ENCODE measurements around the gene NINJ1.
A peak's percentile ranks its signal among the peaks of the same experiment; 100 is the strongest.

The NINJ1 gene

DNA sequence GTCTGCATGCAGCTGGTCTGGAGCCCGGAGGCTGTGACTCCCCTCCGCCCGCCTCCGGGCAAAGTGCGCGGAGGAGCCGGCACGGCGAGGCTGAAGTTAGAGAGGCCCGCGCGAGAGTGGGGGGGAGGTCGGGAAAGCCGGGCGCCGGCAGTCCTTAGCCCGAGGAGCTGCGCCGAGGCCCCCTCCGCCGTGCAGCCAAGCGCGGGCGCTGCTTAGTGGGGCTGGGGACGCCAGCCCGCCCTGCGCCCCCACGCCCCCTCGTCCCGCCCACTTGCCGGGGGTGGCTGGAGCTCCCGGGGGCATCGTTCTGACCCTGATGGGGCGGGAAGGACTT lies 403 bp downstream of the NINJ1 start:
- H4K8ac ChIP-seq (ENCODE audit: low read length) = peak overlapping the region; percentile 45
- H2BK120ac ChIP-seq (ENCODE audit: low read depth, low read length) = peak overlapping the region; percentile 50
- peak overlapping the region in 1 of 2 experiments; percentile 84 for H3K14ac ChIP-seq (ENCODE audit: low read length in 2 of 2)
- peak overlapping the region; percentile 68 to 84 for H3K4me3 ChIP-seq (ENCODE audit: insufficient read depth in 1 of 2, low read depth in 1 of 2, low read length in 2 of 2)
- peak overlapping the region; percentile 80 for H3K27ac ChIP-seq (ENCODE audit: low read length, poor library complexity, severe bottlenecking)
- H3K79me1 ChIP-seq (replicated peaks; ENCODE audit: low read length, poor library complexity, severe bottlenecking) = peaks cover 16% of the 10 kb centered on the region
- peak overlapping the region; percentile 48 to 53 for H2BK12ac ChIP-seq (ENCODE audit: low read length in 2 of 2)
- no peaks in the 10 kb centered on the region for H3K36me3 ChIP-seq (ENCODE audit: control insufficient read depth in 1 of 2, insufficient read depth in 2 of 2, low read depth in 1 of 2, low read length in 2 of 2)
- peaks cover 53% of the 10 kb centered on the region for H3K4me1 ChIP-seq (ENCODE audit: control insufficient read depth, insufficient read depth, low read depth, low read length)
- H2BK15ac ChIP-seq (ENCODE audit: low read depth, poor library complexity, severe bottlenecking) = peak overlapping the region; percentile 64
- peak overlapping the region; percentile 51 to 83 for H3K4ac ChIP-seq (ENCODE audit: low read depth in 1 of 2, low read length in 2 of 2)
- no peak overlapping the region for H3K23ac ChIP-seq (ENCODE audit: low read length in 2 of 2)
- no peaks in the 10 kb centered on the region for H3K27me3 ChIP-seq (ENCODE audit: control insufficient read depth in 1 of 2, insufficient read depth in 1 of 2, low read length in 2 of 2)
- 2% methylated on average over 34 of the region's 34 CpGs for WGBS
- H3K9ac ChIP-seq (ENCODE audit: low read length) = peak overlapping the region; percentile 93
- H3K9me3 ChIP-seq (ENCODE audit: control insufficient read depth, low read length) = peaks cover 4% of the 10 kb centered on the region
- peak overlapping the region; percentile 85 for H4K91ac ChIP-seq (ENCODE audit: low read length)
- H3K4me2 ChIP-seq (ENCODE audit: low read length, poor library complexity, severe bottlenecking) = peak overlapping the region; percentile 85
- peak overlapping the region; percentile 45 for H2BK5ac ChIP-seq (ENCODE audit: low read depth, low read length, poor library complexity, severe bottlenecking)
- no peak overlapping the region for H2AFZ ChIP-seq (ENCODE audit: low read depth, low read length)
- no peak overlapping the region for H2AK5ac ChIP-seq (ENCODE audit: low read length, severe bottlenecking)
- H3K18ac ChIP-seq (ENCODE audit: low read depth in 1 of 2, low read length in 2 of 2) = peak overlapping the region; percentile 78 to 93
- no peak for DNase-seq

- H3K4me3 ChIP-seq (ENCODE audit: insufficient read depth in 1 of 2, low read depth in 1 of 2, low read length in 2 of 2) = peak overlapping the region; percentile 68 to 84
- peak overlapping the region; percentile 53 to 94 for H2BK12ac ChIP-seq (ENCODE audit: low read length in 2 of 2)
- peak overlapping the region; percentile 72 for H4K91ac ChIP-seq (ENCODE audit: low read length)
- peak overlapping the region; percentile 85 for H3K4me2 ChIP-seq (ENCODE audit: low read length, poor library complexity, severe bottlenecking)
- H3K4me1 ChIP-seq (ENCODE audit: control insufficient read depth, insufficient read depth, low read depth, low read length) = peaks cover 58% of the 10 kb centered on the region
- no peak overlapping the region for H3K23ac ChIP-seq (ENCODE audit: low read length in 2 of 2)
- peak overlapping the region; percentile 80 for H3K27ac ChIP-seq (ENCODE audit: low read length, poor library complexity, severe bottlenecking)
- peak overlapping the region; percentile 15 to 84 for H3K18ac ChIP-seq (ENCODE audit: low read depth in 1 of 2, low read length in 2 of 2)
- peak overlapping the region; percentile 56 for H2BK120ac ChIP-seq (ENCODE audit: low read depth, low read length)
- H3K27me3 ChIP-seq (ENCODE audit: control insufficient read depth in 1 of 2, insufficient read depth in 1 of 2, low read length in 2 of 2) = no peaks in the 10 kb centered on the region
- H3K36me3 ChIP-seq (ENCODE audit: control insufficient read depth in 1 of 2, insufficient read depth in 2 of 2, low read depth in 1 of 2, low read length in 2 of 2) = peaks cover 0 to 4% of the 10 kb centered on the region in 2 experiments
- no peaks in the 10 kb centered on the region for H3K9me3 ChIP-seq (ENCODE audit: control insufficient read depth, low read length)
- H2BK15ac ChIP-seq (ENCODE audit: low read depth, poor library complexity, severe bottlenecking) = no peak overlapping the region
- H2AK5ac ChIP-seq (ENCODE audit: low read length, severe bottlenecking) = peak overlapping the region; percentile 13
- no peak overlapping the region for H2AFZ ChIP-seq (ENCODE audit: low read depth, low read length)
- peak overlapping the region; percentile 93 for H3K9ac ChIP-seq (ENCODE audit: low read length)
- H3K14ac ChIP-seq (ENCODE audit: low read length in 2 of 2) = peak overlapping the region in 1 of 2 experiments; percentile 91
- 37% methylated on average over 20 of the region's 21 CpGs for WGBS
- DNase-seq = peak; percentile 96
- H2BK5ac ChIP-seq (ENCODE audit: low read depth, low read length, poor library complexity, severe bottlenecking) = peak overlapping the region; percentile 1
- H3K79me1 ChIP-seq (replicated peaks; ENCODE audit: low read length, poor library complexity, severe bottlenecking) = peaks cover 21% of the 10 kb centered on the region
- peak overlapping the region; percentile 39 to 76 for H3K4ac ChIP-seq (ENCODE audit: low read depth in 1 of 2, low read length in 2 of 2)
- peak overlapping the region; percentile 41 for H4K8ac ChIP-seq (ENCODE audit: low read length)
Observed at GRCh38 chr9:93132946-93133680, 938 bp downstream of the NINJ1 start.

DNA sequence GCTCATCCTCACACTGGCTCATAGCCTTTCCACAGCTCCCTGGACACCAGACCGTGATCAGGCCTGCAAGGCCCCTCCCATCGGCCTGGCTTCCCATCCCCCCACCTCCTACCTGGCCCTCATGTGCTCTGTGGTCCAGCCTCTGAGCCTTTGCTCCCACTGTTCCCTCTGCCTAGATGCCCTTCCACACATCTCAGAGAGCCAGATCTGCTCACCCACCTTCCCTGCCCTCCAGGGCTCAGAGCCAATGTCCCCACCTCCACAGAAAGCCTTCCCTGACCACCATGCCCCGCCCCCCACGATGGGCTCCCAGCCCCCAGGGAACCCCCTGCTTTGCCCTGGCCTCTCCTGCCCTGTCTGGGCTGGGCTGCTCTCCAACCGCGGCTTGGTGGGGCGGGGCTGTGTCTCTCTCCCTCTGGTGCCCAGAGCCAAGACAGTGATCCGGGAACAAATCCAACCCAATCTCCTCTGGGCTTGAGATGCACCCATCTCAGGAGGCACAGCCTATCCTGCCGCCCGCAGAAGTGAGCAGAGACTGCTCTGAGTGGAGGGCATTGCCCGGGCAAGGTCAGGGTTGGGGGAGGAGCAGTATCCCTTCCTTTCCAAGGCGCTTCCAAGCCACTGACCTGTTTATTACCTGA lies 1.6 kb downstream of the NINJ1 start:
- H2BK12ac ChIP-seq (ENCODE audit: low read length in 2 of 2) = peak overlapping the region; percentile 29 to 50
- peaks cover 65% of the 10 kb centered on the region for H3K4me1 ChIP-seq (ENCODE audit: control insufficient read depth, insufficient read depth, low read depth, low read length)
- peaks cover 0 to 4% of the 10 kb centered on the region in 2 experiments for H3K36me3 ChIP-seq (ENCODE audit: control insufficient read depth in 1 of 2, insufficient read depth in 2 of 2, low read depth in 1 of 2, low read length in 2 of 2)
- H3K27ac ChIP-seq (ENCODE audit: low read length, poor library complexity, severe bottlenecking) = peak overlapping the region; percentile 80
- peak overlapping the region; percentile 13 for H2AK5ac ChIP-seq (ENCODE audit: low read length, severe bottlenecking)
- H4K8ac ChIP-seq (ENCODE audit: low read length) = peak overlapping the region; percentile 24
- H3K27me3 ChIP-seq (ENCODE audit: control insufficient read depth in 1 of 2, insufficient read depth in 1 of 2, low read length in 2 of 2) = no peaks in the 10 kb centered on the region
- DNase-seq = peak; percentile 48
- WGBS = 71% methylated on average over 12 of the region's 12 CpGs
- H2BK120ac ChIP-seq (ENCODE audit: low read depth, low read length) = peak overlapping the region; percentile 80
- peak overlapping the region in 1 of 2 experiments; percentile 84 for H3K4me3 ChIP-seq (ENCODE audit: insufficient read depth in 1 of 2, low read depth in 1 of 2, low read length in 2 of 2)
- H4K91ac ChIP-seq (ENCODE audit: low read length) = peak overlapping the region; percentile 53
- H3K79me1 ChIP-seq (replicated peaks; ENCODE audit: low read length, poor library complexity, severe bottlenecking) = peaks cover 23% of the 10 kb centered on the region
- peak overlapping the region; percentile 85 for H3K4me2 ChIP-seq (ENCODE audit: low read length, poor library complexity, severe bottlenecking)
- H3K9ac ChIP-seq (ENCODE audit: low read length) = peak overlapping the region; percentile 93
- H3K4ac ChIP-seq (ENCODE audit: low read depth in 1 of 2, low read length in 2 of 2) = peak overlapping the region; percentile 52 to 76
- no peak overlapping the region for H2AFZ ChIP-seq (ENCODE audit: low read depth, low read length)
- no peak overlapping the region for H3K23ac ChIP-seq (ENCODE audit: low read length in 2 of 2)
- H2BK5ac ChIP-seq (ENCODE audit: low read depth, low read length, poor library complexity, severe bottlenecking) = no peak overlapping the region
- peak overlapping the region in 1 of 2 experiments; percentile 30 for H3K14ac ChIP-seq (ENCODE audit: low read length in 2 of 2)
- peak overlapping the region; percentile 15 to 29 for H3K18ac ChIP-seq (ENCODE audit: low read depth in 1 of 2, low read length in 2 of 2)
- no peaks in the 10 kb centered on the region for H3K9me3 ChIP-seq (ENCODE audit: control insufficient read depth, low read length)
- H2BK15ac ChIP-seq (ENCODE audit: low read depth, poor library complexity, severe bottlenecking) = no peak overlapping the region

GRCh38 chr9:93131599-93132286 lies 2.3 kb downstream of the NINJ1 start:
- Histone ChIP-seq H2AFZ (ENCODE audit: low read depth, low read length) (no peak overlapping the region), H4K91ac (ENCODE audit: low read length) (no peak overlapping the region), H3K14ac (ENCODE audit: low read length in 2 of 2) (peak overlapping the region in 1 of 2 experiments; percentile 30), H3K9me3 (ENCODE audit: control insufficient read depth, low read length) (no peaks in the 10 kb centered on the region), H3K4me2 (ENCODE audit: low read length, poor library complexity, severe bottlenecking) (no peak overlapping the region), H3K4ac (ENCODE audit: low read depth in 1 of 2, low read length in 2 of 2) (peak overlapping the region in 1 of 2 experiments; percentile 52), H3K79me1 (replicated peaks; ENCODE audit: low read length, poor library complexity, severe bottlenecking) (peaks cover 23% of the 10 kb centered on the region), H2BK120ac (ENCODE audit: low read depth, low read length) (no peak overlapping the region), H4K8ac (ENCODE audit: low read length) (peak overlapping the region; percentile 31), H2BK12ac (ENCODE audit: low read length in 2 of 2) (peak overlapping the region; percentile 3 to 50), H3K36me3 (ENCODE audit: control insufficient read depth in 1 of 2, insufficient read depth in 2 of 2, low read depth in 1 of 2, low read length in 2 of 2) (peaks cover 0 to 4% of the 10 kb centered on the region in 2 experiments), H2AK5ac (ENCODE audit: low read length, severe bottlenecking) (peak overlapping the region; percentile 24), H3K23ac (ENCODE audit: low read length in 2 of 2) (no peak overlapping the region), H3K27ac (ENCODE audit: low read length, poor library complexity, severe bottlenecking) (no peak overlapping the region), H3K4me1 (ENCODE audit: control insufficient read depth, insufficient read depth, low read depth, low read length) (peaks cover 72% of the 10 kb centered on the region), H3K9ac (ENCODE audit: low read length) (peak overlapping the region; percentile 93), H3K18ac (ENCODE audit: low read depth in 1 of 2, low read length in 2 of 2) (peak overlapping the region; percentile 13 to 40), H3K27me3 (ENCODE audit: control insufficient read depth in 1 of 2, insufficient read depth in 1 of 2, low read length in 2 of 2) (no peaks in the 10 kb centered on the region), H2BK5ac (ENCODE audit: low read depth, low read length, poor library complexity, severe bottlenecking) (no peak overlapping the region), H3K4me3 (ENCODE audit: insufficient read depth in 1 of 2, low read depth in 1 of 2, low read length in 2 of 2) (no peak overlapping the region), H2BK15ac (ENCODE audit: low read depth, poor library complexity, severe bottlenecking) (no peak overlapping the region)
- no peak for DNase-seq
- WGBS = 96% methylated on average over 13 of the region's 13 CpGs
